ENCODE measurements around the gene NMNAT3. TPM values are rescaled to one million over a fixed set of nuclear protein-coding genes. Genes with fewer than 3 reads are reported as not detected.
A peak's percentile ranks its signal among the peaks of the same experiment; 100 is the strongest.

The NMNAT3 gene
- total and polyA plus RNA-seq, 4 donors = 3.4 to 13.1 (median 8.9) TPM

DNA sequence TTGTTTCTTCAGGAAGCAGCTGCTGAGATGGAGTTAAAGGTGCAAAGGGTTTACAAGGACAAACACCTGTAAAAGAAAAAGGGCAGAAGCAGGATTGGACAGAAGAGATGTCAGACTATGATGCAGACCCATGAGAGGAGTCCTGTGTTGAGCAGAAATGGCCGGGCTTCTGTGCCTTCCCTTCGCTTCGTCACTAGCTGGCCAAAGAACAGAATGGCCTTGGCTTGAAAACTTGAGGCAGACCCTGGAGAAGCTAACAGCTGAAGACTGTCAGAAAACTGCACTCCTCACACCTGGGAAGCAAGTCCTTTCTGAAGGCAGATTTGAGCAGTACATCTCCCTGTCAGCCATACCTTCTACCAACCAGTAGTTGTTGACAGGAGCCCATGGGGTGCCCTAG, 8.4 kb upstream of the NMNAT3 start:
- DNase-seq (no peak), ATAC-seq (ENCODE audit: low FRiP score) (no peak)
- H3K4me3 ChIP-seq (ENCODE audit: low read length in 2 of 2) = no peak overlapping the region
- intact Hi-C loops (cut with DNase I) = no loop called here
- no peaks in the 10 kb centered on the region for H3K27me3 ChIP-seq (ENCODE audit: control insufficient read depth in 1 of 2, insufficient read depth in 2 of 2, low read length in 1 of 2)
- no peaks in the 10 kb centered on the region for H3K9me3 ChIP-seq (ENCODE audit: control insufficient read depth, low read length)
- peaks cover 0 to 2% of the 10 kb centered on the region in 2 donors for H3K4me1 ChIP-seq (ENCODE audit: control insufficient read depth in 1 of 2, insufficient read depth in 2 of 2, low read length in 2 of 2)
- no peaks in the 10 kb centered on the region for H3K36me3 ChIP-seq (ENCODE audit: control insufficient read depth in 1 of 2, insufficient read depth in 2 of 2, low read length in 1 of 2)
- 88 to 90% methylated on average over 3 of the region's 3 CpGs for WGBS, 2 donors
- no peak overlapping the region for H3K27ac ChIP-seq (ENCODE audit: low read depth in 1 of 2, low read length in 2 of 2)

DNA sequence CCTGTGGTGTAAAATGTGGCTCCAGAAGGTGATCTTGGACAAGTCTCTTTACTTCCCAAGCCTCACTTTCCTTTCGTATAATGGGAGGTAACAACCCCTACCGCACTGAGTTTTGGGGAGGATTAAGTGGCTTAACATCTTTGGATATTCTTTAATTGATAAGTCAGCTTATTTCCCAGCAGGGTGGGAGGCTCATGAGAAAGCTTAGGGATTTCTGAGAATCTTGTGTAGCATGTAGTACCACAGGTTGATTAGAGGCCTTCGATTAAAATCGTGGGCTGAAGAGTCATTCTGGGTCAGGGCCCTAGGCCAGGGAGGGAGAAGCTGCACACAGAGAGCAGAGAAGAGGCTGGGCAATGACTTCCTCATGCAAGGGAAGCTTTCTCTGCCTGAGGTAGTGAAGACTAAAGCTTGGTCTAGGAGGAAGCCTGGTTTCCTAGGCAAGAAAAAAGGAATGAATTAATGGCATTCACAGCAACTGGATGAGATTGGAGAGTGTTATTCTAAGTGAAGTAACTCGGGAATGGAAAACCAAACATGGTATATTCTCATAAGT, 1.5 kb upstream of the NMNAT3 start:
- 84 to 85% methylated on average over 5 of the region's 5 CpGs for WGBS, 2 donors

DNA sequence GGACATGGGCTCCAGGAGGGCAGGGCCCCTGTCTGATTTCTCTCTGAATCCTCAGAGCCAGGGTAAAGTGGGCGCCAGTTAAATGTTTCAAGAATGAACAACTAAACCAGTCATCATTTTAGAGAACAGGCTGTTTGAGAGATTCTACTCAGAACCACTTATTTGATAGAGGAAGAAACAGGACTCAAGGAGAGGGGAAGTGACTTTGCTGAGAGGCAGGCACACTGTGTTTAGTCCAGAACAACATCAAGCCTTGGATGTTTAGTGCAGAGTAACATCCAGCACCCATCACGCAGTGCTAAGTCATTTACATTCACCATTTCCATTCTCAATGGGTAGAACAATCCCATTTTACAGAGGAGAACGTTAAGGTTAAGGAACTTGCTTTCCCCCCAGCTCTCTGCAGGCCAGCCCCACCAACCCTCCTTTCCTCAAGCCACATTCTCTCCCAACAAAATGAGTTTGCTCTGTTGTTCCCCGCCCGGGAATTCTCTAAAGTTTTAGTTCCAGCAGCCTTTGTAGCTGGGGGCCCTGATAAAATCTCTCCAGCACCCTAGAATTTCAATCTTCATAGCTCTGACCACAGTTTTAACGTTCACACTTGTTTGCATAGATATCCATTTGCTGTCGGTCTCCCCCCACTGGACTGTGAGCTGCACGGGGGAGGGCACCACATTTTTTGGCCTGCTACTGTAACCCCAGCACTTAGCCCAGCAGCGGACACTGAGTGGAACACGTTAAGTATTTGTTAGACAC, 962 bp downstream of the NMNAT3 start:
- Histone ChIP-seq H3K9me3 (ENCODE audit: control insufficient read depth, low read length) (no peaks in the 10 kb centered on the region), H3K27me3 (ENCODE audit: control insufficient read depth in 1 of 2, insufficient read depth in 2 of 2, low read length in 1 of 2) (no peaks in the 10 kb centered on the region), H3K27ac (ENCODE audit: low read depth in 1 of 2, low read length in 2 of 2) (no peak overlapping the region), H3K36me3 (ENCODE audit: control insufficient read depth in 1 of 2, insufficient read depth in 2 of 2, low read length in 1 of 2) (no peaks in the 10 kb centered on the region), H3K4me1 (ENCODE audit: control insufficient read depth in 1 of 2, insufficient read depth in 2 of 2, low read length in 2 of 2) (no peaks in the 10 kb centered on the region), H3K4me3 (ENCODE audit: low read length in 2 of 2) (peak overlapping the region in 1 of 2 donors; percentile 68)
- WGBS, 2 donors = 57 to 58% methylated on average over 10 of the region's 10 CpGs
- no peak for DNase-seq
- no peak for ATAC-seq (ENCODE audit: low FRiP score)
- intact Hi-C loops (cut with DNase I) = loop anchor here in 1 of 2 donors (5.0 kb wide), 1 partner anchor 140 kb away; the partner anchor contains the start of gene RBP1

More for the DNA sequence above, 1.5 kb upstream of the NMNAT3 start:
- DNase-seq = no peak
- Histone ChIP-seq H3K27ac (ENCODE audit: low read depth in 1 of 2, low read length in 2 of 2) (no peak overlapping the region), H3K9me3 (ENCODE audit: control insufficient read depth, low read length) (no peaks in the 10 kb centered on the region), H3K36me3 (ENCODE audit: control insufficient read depth in 1 of 2, insufficient read depth in 2 of 2, low read length in 1 of 2) (no peaks in the 10 kb centered on the region), H3K4me1 (ENCODE audit: control insufficient read depth in 1 of 2, insufficient read depth in 2 of 2, low read length in 2 of 2) (no peaks in the 10 kb centered on the region), H3K27me3 (ENCODE audit: control insufficient read depth in 1 of 2, insufficient read depth in 2 of 2, low read length in 1 of 2) (no peaks in the 10 kb centered on the region), H3K4me3 (ENCODE audit: low read length in 2 of 2) (no peak overlapping the region)
- ATAC-seq (ENCODE audit: low FRiP score) = no peak
- intact Hi-C loops (cut with DNase I) = loop anchor here in 1 of 2 donors (5.0 kb wide), 1 partner anchor 142 kb away; the partner anchor contains the start of gene RBP1

DNA sequence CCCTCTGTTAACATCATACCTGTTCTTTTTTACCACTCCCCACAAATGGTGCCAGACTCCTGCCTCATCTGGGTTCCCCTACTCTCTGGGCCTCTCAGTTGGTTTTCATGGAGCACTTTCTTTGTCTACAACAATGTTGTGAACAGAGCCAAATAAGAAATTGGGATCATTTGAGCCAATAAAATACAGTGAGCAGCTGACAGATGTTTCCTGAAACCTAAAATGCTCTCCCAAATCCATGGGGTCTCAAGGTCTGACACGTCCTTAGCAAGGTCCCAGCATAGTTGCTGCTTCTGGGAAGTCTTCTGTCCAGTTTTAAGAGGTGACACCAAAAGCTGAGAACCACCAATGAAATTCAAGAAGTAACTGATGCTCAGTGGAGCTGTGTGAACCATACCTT, 1.7 kb downstream of the NMNAT3 start:
- no peak for DNase-seq
- intact Hi-C loops (cut with DNase I) = loop anchor here in 1 of 2 donors (5.0 kb wide), 1 partner anchor 139 kb away; the partner anchor contains the start of gene RBP1
- no peak overlapping the region for H3K27ac ChIP-seq (ENCODE audit: low read depth in 1 of 2, low read length in 2 of 2)
- 84 to 94% methylated on average over 1 of the region's 1 CpG for WGBS, 2 donors
- H3K4me1 ChIP-seq (ENCODE audit: control insufficient read depth in 1 of 2, insufficient read depth in 2 of 2, low read length in 2 of 2) = no peaks in the 10 kb centered on the region
- H3K4me3 ChIP-seq (ENCODE audit: low read length in 2 of 2) = no peak overlapping the region
- no peaks in the 10 kb centered on the region for H3K27me3 ChIP-seq (ENCODE audit: control insufficient read depth in 1 of 2, insufficient read depth in 2 of 2, low read length in 1 of 2)
- no peaks in the 10 kb centered on the region for H3K9me3 ChIP-seq (ENCODE audit: control insufficient read depth, low read length)
- ATAC-seq (ENCODE audit: low FRiP score) = no peak
- H3K36me3 ChIP-seq (ENCODE audit: control insufficient read depth in 1 of 2, insufficient read depth in 2 of 2, low read length in 1 of 2) = no peaks in the 10 kb centered on the region

DNA sequence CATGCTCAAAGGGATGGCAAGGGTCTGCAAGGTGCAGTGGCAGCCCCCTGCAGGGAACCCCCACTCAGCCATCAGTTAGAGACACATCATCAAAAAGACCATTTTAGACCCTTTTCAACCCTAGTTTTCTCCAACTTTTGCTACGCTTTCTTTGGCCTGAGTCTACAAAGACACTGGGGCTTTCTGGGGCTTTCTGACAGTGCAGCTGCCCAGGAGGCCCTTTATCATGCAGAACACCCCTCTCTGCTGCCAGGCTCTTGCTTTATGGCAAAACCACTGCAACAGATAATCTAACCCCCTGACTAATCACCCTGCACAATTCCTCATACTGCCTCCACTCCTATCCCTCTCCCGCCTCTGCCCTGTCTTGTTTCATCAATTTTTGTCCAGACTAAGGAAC, 2.4 kb downstream of the NMNAT3 start:
- Histone ChIP-seq H3K4me3 (ENCODE audit: low read length in 2 of 2) (no peak overlapping the region), H3K36me3 (ENCODE audit: control insufficient read depth in 1 of 2, insufficient read depth in 2 of 2, low read length in 1 of 2) (no peaks in the 10 kb centered on the region), H3K27ac (ENCODE audit: low read depth in 1 of 2, low read length in 2 of 2) (no peak overlapping the region), H3K4me1 (ENCODE audit: control insufficient read depth in 1 of 2, insufficient read depth in 2 of 2, low read length in 2 of 2) (no peaks in the 10 kb centered on the region), H3K9me3 (ENCODE audit: control insufficient read depth, low read length) (no peaks in the 10 kb centered on the region), H3K27me3 (ENCODE audit: control insufficient read depth in 1 of 2, insufficient read depth in 2 of 2, low read length in 1 of 2) (no peaks in the 10 kb centered on the region)
- intact Hi-C loops (cut with DNase I) = loop anchor here in 1 of 2 donors (5.0 kb wide), 1 partner anchor 138 kb away; the partner anchor contains the start of gene RBP1
- 96 to 100% methylated on average over 2 of the region's 2 CpGs for WGBS, 2 donors
- ATAC-seq (ENCODE audit: low FRiP score) (no peak), DNase-seq (no peak)

DNA sequence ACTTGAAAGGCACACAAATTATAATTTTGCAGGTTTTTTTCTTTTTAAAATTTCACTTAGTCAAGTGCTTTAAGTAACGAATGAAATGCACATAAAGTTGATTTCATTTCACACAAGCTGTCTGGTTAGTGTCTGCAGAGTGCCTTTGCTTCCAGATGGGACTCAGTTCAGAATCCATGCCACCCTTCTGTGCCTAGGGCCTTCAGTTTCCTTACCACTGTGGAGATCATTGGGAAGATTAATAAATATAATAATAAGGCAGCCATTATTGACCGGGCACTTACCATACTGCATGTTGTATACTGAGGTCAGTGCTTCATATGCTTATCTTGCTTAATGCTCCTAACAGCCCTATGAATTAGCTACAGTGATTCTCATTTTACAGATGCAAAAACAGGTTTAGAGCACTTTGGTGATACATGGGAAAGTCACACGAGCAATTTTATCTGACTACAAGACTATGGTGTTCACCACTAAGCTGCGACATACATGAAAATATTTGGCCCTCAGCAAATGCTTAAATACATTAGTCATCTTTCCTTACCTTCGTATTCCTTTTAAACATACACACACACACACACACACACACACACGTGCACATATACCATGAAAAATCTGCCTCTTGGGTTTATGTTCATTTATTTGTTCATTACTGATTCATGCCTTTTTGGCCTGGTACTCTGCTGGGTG, 3.1 kb downstream of the NMNAT3 start:
- H3K27ac ChIP-seq (ENCODE audit: low read depth in 1 of 2, low read length in 2 of 2) = no peak overlapping the region
- ATAC-seq (ENCODE audit: low FRiP score) (no peak), DNase-seq (no peak)
- 79 to 86% methylated on average over 6 of the region's 6 CpGs for WGBS, 2 donors
- no peak overlapping the region for H3K4me3 ChIP-seq (ENCODE audit: low read length in 2 of 2)
- H3K9me3 ChIP-seq (ENCODE audit: control insufficient read depth, low read length) = peaks cover 1% of the 10 kb centered on the region
- no peaks in the 10 kb centered on the region for H3K27me3 ChIP-seq (ENCODE audit: control insufficient read depth in 1 of 2, insufficient read depth in 2 of 2, low read length in 1 of 2)
- no peaks in the 10 kb centered on the region for H3K36me3 ChIP-seq (ENCODE audit: control insufficient read depth in 1 of 2, insufficient read depth in 2 of 2, low read length in 1 of 2)
- intact Hi-C loops (cut with DNase I) = loop anchor here in 1 of 2 donors (5.0 kb wide), 1 partner anchor 137 kb away; the partner anchor contains the start of gene RBP1
- H3K4me1 ChIP-seq (ENCODE audit: control insufficient read depth in 1 of 2, insufficient read depth in 2 of 2, low read length in 2 of 2) = no peaks in the 10 kb centered on the region

DNA sequence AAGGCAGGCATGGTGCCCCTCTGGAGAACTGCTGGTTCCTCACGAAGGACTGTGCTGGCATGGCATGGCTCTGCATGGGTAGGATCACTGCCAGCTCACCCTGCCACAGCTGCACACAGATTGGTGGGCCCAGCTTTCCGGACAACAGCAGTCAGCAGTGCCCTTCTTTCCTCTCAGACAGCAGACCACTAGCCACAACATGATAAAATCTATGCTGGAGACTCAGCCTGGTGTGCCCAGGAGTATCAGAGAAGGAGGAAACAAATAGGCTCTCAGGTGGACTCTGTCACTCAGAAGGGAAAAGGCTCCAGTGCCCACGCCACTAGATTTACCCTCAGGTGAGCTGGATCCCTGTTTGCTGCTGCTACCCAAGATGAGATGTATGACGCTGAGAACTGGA, 4.9 kb downstream of the NMNAT3 start:
- H3K4me1 ChIP-seq (ENCODE audit: control insufficient read depth in 1 of 2, insufficient read depth in 2 of 2, low read length in 2 of 2) = no peaks in the 10 kb centered on the region
- no peaks in the 10 kb centered on the region for H3K36me3 ChIP-seq (ENCODE audit: control insufficient read depth in 1 of 2, insufficient read depth in 2 of 2, low read length in 1 of 2)
- H3K27me3 ChIP-seq (ENCODE audit: control insufficient read depth in 1 of 2, insufficient read depth in 2 of 2, low read length in 1 of 2) = no peaks in the 10 kb centered on the region
- intact Hi-C loops (cut with DNase I) = no loop called here
- no peak overlapping the region for H3K27ac ChIP-seq (ENCODE audit: low read depth in 1 of 2, low read length in 2 of 2)
- DNase-seq (no peak), ATAC-seq (ENCODE audit: low FRiP score) (no peak)
- WGBS, 2 donors = 72 to 79% methylated on average over 4 of the region's 4 CpGs
- no peak overlapping the region for H3K4me3 ChIP-seq (ENCODE audit: low read length in 2 of 2)
- H3K9me3 ChIP-seq (ENCODE audit: control insufficient read depth, low read length) = peaks cover 1% of the 10 kb centered on the region

DNA sequence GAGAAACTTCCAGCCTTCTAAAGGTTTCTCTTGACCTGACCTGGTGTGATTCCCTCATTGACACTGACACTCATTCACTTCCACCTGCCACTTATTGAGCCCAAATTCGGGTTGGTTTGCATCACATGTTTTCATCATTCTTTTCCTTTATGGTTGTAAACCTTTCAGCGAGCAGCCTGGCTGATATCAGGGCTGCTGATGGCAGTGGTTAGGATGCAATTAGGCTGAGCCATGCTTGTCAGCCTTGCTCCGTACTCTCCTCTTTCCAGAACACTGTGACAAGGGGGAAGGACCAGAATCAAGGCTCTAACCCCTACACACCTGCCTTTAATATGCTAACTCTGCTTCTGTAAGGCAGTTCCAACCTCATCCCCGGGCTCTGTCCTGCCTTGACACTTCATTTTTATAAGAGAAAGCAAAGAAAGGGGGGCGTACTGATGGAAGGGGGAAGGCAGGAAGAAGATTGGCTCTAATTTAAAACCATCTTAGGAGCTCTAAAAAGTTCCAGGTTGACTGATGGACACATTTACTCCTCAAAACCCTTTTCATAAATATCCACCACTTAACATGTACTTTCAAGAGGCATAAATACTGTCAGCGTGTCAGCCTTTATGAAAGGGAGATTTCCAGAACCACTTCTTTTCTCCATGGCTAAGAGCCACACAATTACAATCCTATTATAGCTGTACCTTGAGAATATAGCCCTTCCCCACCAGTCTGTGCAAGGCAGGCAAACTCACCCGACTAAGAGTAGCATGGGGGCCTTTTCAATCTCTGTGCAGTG, 5.7 kb downstream of the NMNAT3 start:
- 78 to 80% methylated on average over 7 of the region's 7 CpGs for WGBS, 2 donors
- peaks cover 1% of the 10 kb centered on the region for H3K9me3 ChIP-seq (ENCODE audit: control insufficient read depth, low read length)

More for the DNA sequence above, 5.7 kb downstream of the NMNAT3 start:
- Histone ChIP-seq H3K27ac (ENCODE audit: low read depth in 1 of 2, low read length in 2 of 2) (no peak overlapping the region), H3K4me1 (ENCODE audit: control insufficient read depth in 1 of 2, insufficient read depth in 2 of 2, low read length in 2 of 2) (no peaks in the 10 kb centered on the region), H3K27me3 (ENCODE audit: control insufficient read depth in 1 of 2, insufficient read depth in 2 of 2, low read length in 1 of 2) (no peaks in the 10 kb centered on the region), H3K4me3 (ENCODE audit: low read length in 2 of 2) (no peak overlapping the region), H3K36me3 (ENCODE audit: control insufficient read depth in 1 of 2, insufficient read depth in 2 of 2, low read length in 1 of 2) (no peaks in the 10 kb centered on the region)
- DNase-seq (no peak), ATAC-seq (ENCODE audit: low FRiP score) (no peak)
- intact Hi-C loops (cut with DNase I) = no loop called here

Data from aorta (tissue), 5 donors.